Choroid plexus epithelial cell (primary cell): ENCODE measurements around the gene SHB.

ENCODE experiments used
- DNase-seq: peaks from one replicate; pipeline ENCODE4 v3.0.0-alpha.2; 2010; ENCODE audit warnings: low read depth
- H3K4me3 ChIP-seq: 2 replicates; pipeline ENCODE4 v1.5.1; 2011; ENCODE audit warnings: low read depth, mild to moderate bottlenecking, control low read depth, low read length, moderate library complexity
- CTCF ChIP-seq: conservative IDR thresholded peaks from 2 replicates; pipeline ENCODE4 v1.5.1; 2011; ENCODE audit warnings: low read depth, mild to moderate bottlenecking, control low read depth, inconsistent platforms, low read length, moderate library complexity

SHB gene

GRCh38 chr9:38096238-38096805 is 27.3 kb upstream of the SHB start:
- no peak for DNase-seq
- H3K4me3 ChIP-seq = no peak overlapping the region
- TF ChIP-seq CTCF = no peak

- TF ChIP-seq CTCF = no peak
Observed at GRCh38 chr9:38094165-38094564, 25.1 kb upstream of the SHB start.

GRCh38 chr9:38092656-38093055 is 23.6 kb upstream of the SHB start:
- no peak for DNase-seq
- no peak for TF ChIP-seq CTCF
- no peak overlapping the region for H3K4me3 ChIP-seq

More at GRCh38 chr9:38094165-38094564, 25.1 kb upstream of the SHB start:
- DNase-seq = no peak
- H3K4me3 ChIP-seq = no peak overlapping the region

GRCh38 chr9:38092200-38092524 is 23.1 kb upstream of the SHB start:
- no peak overlapping the region for H3K4me3 ChIP-seq
- DNase-seq = no peak
- no peak for TF ChIP-seq CTCF

GRCh38 chr9:38091310-38092199 is 22.5 kb upstream of the SHB start:
- no peak for TF ChIP-seq CTCF

GRCh38 chr9:38090170-38090569 is 21.1 kb upstream of the SHB start:
- DNase-seq = no peak
- H3K4me3 ChIP-seq = no peak overlapping the region
- no peak for TF ChIP-seq CTCF

More at GRCh38 chr9:38091310-38092199, 22.5 kb upstream of the SHB start:
- DNase-seq = no peak
- H3K4me3 ChIP-seq = no peak overlapping the region
